Mammary epithelial cell (primary cell): Measurements from ENCODE around the gene PLEKHO2.

Experiments
- EZH2 ChIP-seq: IDR thresholded peaks from 2 replicates; pipeline ENCODE4 v1.6.1; 2012; ENCODE audit warnings: low read length, inconsistent platforms, borderline replicate concordance
- TF ChIP-seq, protein P1 (sequence below), 2 donors: IDR thresholded peaks in 1 of 2; conservative IDR thresholded peaks in 1 of 2; 2 replicates each; pipeline ENCODE4 v1.5.1; 2011 to 2012; ENCODE audit warnings: inconsistent platforms in 2 of 2, low read length in 2 of 2, mild to moderate bottlenecking in 2 of 2, control low read depth in 1 of 2, low read depth in 1 of 2; ENCODE audit not compliant: insufficient read depth in 1 of 2; ENCODE audit errors: extremely low read depth in 1 of 2

DNA sequence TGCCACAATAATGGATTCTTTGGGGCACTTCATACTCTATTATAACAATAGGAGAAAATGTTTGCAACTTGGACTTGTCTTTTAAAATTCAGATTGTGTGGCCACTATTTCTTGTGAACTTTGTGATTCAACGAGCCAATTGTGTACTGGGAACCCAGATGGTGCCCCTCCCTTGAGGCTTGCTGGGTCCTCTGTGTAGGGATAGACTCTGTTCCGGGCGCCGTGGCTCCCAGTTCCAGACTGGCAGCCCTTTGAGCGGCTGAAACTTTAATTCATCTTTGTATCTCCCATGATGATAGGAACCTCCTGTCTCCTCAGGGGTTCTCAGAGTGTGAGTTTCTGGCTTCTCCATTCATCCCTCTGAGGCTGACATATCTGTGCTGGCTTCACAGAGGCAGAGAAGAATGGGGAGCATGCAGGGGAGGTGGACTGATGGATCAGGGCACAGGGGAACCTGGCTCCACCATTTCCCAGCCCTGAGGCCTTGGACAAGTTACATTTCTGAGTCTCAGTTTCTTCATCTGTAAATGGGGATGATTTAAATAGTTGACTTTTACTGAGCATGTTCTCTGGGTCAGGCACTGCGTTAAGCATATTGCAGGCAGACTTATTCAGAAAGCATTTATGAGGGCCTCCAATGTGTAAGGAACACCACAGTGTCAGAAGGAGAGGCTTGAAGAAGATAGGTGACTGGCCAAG is 54.8 kb downstream of the PLEKHO2 start:
- TF ChIP-seq, protein P1, sequence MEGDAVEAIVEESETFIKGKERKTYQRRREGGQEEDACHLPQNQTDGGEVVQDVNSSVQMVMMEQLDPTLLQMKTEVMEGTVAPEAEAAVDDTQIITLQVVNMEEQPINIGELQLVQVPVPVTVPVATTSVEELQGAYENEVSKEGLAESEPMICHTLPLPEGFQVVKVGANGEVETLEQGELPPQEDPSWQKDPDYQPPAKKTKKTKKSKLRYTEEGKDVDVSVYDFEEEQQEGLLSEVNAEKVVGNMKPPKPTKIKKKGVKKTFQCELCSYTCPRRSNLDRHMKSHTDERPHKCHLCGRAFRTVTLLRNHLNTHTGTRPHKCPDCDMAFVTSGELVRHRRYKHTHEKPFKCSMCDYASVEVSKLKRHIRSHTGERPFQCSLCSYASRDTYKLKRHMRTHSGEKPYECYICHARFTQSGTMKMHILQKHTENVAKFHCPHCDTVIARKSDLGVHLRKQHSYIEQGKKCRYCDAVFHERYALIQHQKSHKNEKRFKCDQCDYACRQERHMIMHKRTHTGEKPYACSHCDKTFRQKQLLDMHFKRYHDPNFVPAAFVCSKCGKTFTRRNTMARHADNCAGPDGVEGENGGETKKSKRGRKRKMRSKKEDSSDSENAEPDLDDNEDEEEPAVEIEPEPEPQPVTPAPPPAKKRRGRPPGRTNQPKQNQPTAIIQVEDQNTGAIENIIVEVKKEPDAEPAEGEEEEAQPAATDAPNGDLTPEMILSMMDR (conservative IDR thresholded peaks at IDR 0.05 in 1 of 2, IDR thresholded peaks at IDR 0.05 in 1 of 2; ENCODE audit: extremely low read depth in 1 of 2, insufficient read depth in 1 of 2, low read depth in 1 of 2, low read length in 2 of 2): no peak
- TF ChIP-seq EZH2: no peak
